ENCODE measurements around the gene AHI1. TPM values are rescaled to one million over a fixed set of nuclear protein-coding genes. Genes with fewer than 3 reads are reported as not detected.

The AHI1 gene
- total and polyA plus RNA-seq, 2 of the 13 experiments (the other 11 are each of a cell fraction or from before 2014, with no cell fraction given) = 7.2 to 18.6 TPM

- POLR2A ChIA-PET = no interaction called here
- Histone ChIP-seq H3K27ac (ENCODE audit: extremely low read length, insufficient read depth, low read length) (no peak overlapping the region), H2AFZ (ENCODE audit: low read length) (no peak overlapping the region)
- no peak for TF ChIP-seq AGO1 (IDR thresholded peaks at IDR 0.05; ENCODE audit: low read depth, low read length, poor library complexity, severe bottlenecking)
- TF ChIP-seq RFXAP (CRISPR knock-in tag; IDR thresholded peaks at IDR 0.05; ENCODE audit: borderline replicate concordance) = no peak
- TF ChIP-seq ZNF652 (CRISPR knock-in tag; IDR thresholded peaks at IDR 0.05; ENCODE audit: borderline replicate concordance, low read depth) = no peak
- no peak for TF ChIP-seq ZBTB8A (CRISPR knock-in tag; IDR thresholded peaks at IDR 0.05; ENCODE audit: borderline replicate concordance, low read depth)
- no peak for TF ChIP-seq GMEB1 (CRISPR knock-in tag; IDR thresholded peaks at IDR 0.05; ENCODE audit: borderline replicate concordance)
- no peak for TF ChIP-seq SPEN (CRISPR knock-in tag; IDR thresholded peaks at IDR 0.05; ENCODE audit: low read depth)
- TF ChIP-seq SRY (CRISPR knock-in tag; IDR thresholded peaks at IDR 0.05) = no peak
- TF ChIP-seq RERE (CRISPR knock-in tag; IDR thresholded peaks at IDR 0.05; ENCODE audit: low read depth) = no peak
- no peak for TF ChIP-seq ZNF558 (CRISPR knock-in tag; IDR thresholded peaks at IDR 0.05; ENCODE audit: borderline replicate concordance)
- TF ChIP-seq USF2 (IDR thresholded peaks at IDR 0.05; ENCODE audit: low read depth, low read length) = no peak
- TF ChIP-seq USF2 (CRISPR knock-in tag; IDR thresholded peaks at IDR 0.05; ENCODE audit: borderline replicate concordance) = no peak
- TF ChIP-seq ZNF225 (CRISPR knock-in tag; IDR thresholded peaks at IDR 0.05) = no peak
- no peak for TF ChIP-seq FOXA1 (IDR thresholded peaks at IDR 0.05)
- no peak for TF ChIP-seq FOXA1 (CRISPR knock-in tag; IDR thresholded peaks at IDR 0.05)
- TF ChIP-seq NPAS2 (CRISPR knock-in tag; IDR thresholded peaks at IDR 0.05; ENCODE audit: borderline replicate concordance) = no peak
Observed at GRCh38 chr6:135274561-135275293, 222.8 kb downstream of the AHI1 start.

More at GRCh38 chr6:135274561-135275293, 222.8 kb downstream of the AHI1 start:
- Histone ChIP-seq H3K27me3 (ENCODE audit: control insufficient read depth in 1 of 2, insufficient read depth in 2 of 2, low read length in 2 of 2) (no peaks in the 10 kb centered on the region), H3K9me3 (ENCODE audit: low read length) (no peaks in the 10 kb centered on the region), H3K4me1 (ENCODE audit: insufficient read depth, low read length) (peaks cover 14% of the 10 kb centered on the region), H4K20me1 (ENCODE audit: insufficient read depth, low read length) (no peaks in the 10 kb centered on the region), H3K4me3 (replicated peaks in 1 of 3; ENCODE audit: insufficient read depth in 1 of 3, low read depth in 2 of 3, low read length in 3 of 3) (no peak overlapping the region), H3K36me3 (replicated peaks in 1 of 2; ENCODE audit: control insufficient read depth in 1 of 2, insufficient read depth in 2 of 2, low read length in 2 of 2) (no peaks in the 10 kb centered on the region), H3K79me2 (ENCODE audit: insufficient read depth, low read length) (no peaks in the 10 kb centered on the region), H3K4me2 (ENCODE audit: low read depth, low read length) (no peak overlapping the region), H3K9ac (ENCODE audit: insufficient read depth, low read depth, low read length) (no peak overlapping the region)
- no peak for ATAC-seq
- CTCF ChIA-PET (ENCODE audit: low intra/inter-chr PET ratio, low total read pairs) = no interaction called here
- BruUV-seq (replicated peaks) = no TSS peak
- no peak for DNase-seq (ENCODE audit: low spot score)
- intact Hi-C loops (cut with micrococcal nuclease; ENCODE audit: unreplicated experiment) (no loop called here), in situ Hi-C loops (cut with HindIII; ENCODE audit: extremely low pct_ligation_motif_present, low pct_unique_long_range_greater_than_20kb) (no loop called here)
- FAIRE-seq = no peak
- WGBS (ENCODE audit: low lambda C conversion rate) = 15% methylated on average over 5 of the region's 5 CpGs
